ENCODE data around the gene TUBG1. TPM values are rescaled to one million over a fixed set of nuclear protein-coding genes. Genes with fewer than 3 reads are reported as not detected.
A peak's percentile ranks its signal among the peaks of the same experiment; 100 is the strongest.

The TUBG1 gene
- total and polyA plus RNA-seq, 10 of the 15 experiments (the other 5 are each of a cell fraction or from before 2014, with no cell fraction given) = 40.0 to 256 (median 107) TPM

- TF ChIP-seq E2F8 (IDR thresholded peaks at IDR 0.05; ENCODE audit: low read depth, partially characterized antibody) = peak; percentile 78
- TF ChIP-seq RELB (IDR thresholded peaks at IDR 0.05; ENCODE audit: low read depth) = peak; percentile 92
- no peak for TF ChIP-seq IRF3 (IDR thresholded peaks at IDR 0.05)
- peak; percentile 100 for TF ChIP-seq CHD2 (IDR thresholded peaks at IDR 0.05; ENCODE audit: borderline replicate concordance, low read depth, low read length)
- TF ChIP-seq, protein P1, sequence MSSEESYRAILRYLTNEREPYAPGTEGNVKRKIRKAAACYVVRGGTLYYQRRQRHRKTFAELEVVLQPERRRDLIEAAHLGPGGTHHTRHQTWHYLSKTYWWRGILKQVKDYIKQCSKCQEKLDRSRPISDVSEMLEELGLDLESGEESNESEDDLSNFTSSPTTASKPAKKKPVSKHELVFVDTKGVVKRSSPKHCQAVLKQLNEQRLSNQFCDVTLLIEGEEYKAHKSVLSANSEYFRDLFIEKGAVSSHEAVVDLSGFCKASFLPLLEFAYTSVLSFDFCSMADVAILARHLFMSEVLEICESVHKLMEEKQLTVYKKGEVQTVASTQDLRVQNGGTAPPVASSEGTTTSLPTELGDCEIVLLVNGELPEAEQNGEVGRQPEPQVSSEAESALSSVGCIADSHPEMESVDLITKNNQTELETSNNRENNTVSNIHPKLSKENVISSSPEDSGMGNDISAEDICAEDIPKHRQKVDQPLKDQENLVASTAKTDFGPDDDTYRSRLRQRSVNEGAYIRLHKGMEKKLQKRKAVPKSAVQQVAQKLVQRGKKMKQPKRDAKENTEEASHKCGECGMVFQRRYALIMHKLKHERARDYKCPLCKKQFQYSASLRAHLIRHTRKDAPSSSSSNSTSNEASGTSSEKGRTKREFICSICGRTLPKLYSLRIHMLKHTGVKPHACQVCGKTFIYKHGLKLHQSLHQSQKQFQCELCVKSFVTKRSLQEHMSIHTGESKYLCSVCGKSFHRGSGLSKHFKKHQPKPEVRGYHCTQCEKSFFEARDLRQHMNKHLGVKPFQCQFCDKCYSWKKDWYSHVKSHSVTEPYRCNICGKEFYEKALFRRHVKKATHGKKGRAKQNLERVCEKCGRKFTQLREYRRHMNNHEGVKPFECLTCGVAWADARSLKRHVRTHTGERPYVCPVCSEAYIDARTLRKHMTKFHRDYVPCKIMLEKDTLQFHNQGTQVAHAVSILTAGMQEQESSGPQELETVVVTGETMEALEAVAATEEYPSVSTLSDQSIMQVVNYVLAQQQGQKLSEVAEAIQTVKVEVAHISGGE (CRISPR knock-in tag; IDR thresholded peaks at IDR 0.05) = no peak
- TF ChIP-seq TBL1XR1 (IDR thresholded peaks at IDR 0.05; ENCODE audit: low read depth, low read length) = peak; percentile 85; the same call in 1 of the 2 replicates
- TF ChIP-seq POLR2A (IDR thresholded peaks at IDR 0.05; ENCODE audit: low read depth, low read length) = no peak; the same call in none of the 2 replicates
- peak; percentile 15 to 51; a peak in 1 of 4 replicates for TF ChIP-seq BHLHE40 (IDR thresholded peaks at IDR 0.05; ENCODE audit: borderline replicate concordance in 1 of 2, low read depth in 2 of 2, low read length in 1 of 2)
- no peak for TF ChIP-seq SREBF2 (IDR thresholded peaks at IDR 0.05; ENCODE audit: low read length)
- TF ChIP-seq FOXK2 (IDR thresholded peaks at IDR 0.05) = peak; percentile 71
- TF ChIP-seq SMARCA5 (IDR thresholded peaks at IDR 0.05) = no peak; the same call in 1 of the 2 replicates
- peak; percentile 66; the same call in 1 of the 3 replicates for TF ChIP-seq POU2F2 (IDR thresholded peaks at IDR 0.05; ENCODE audit: borderline replicate concordance, low read depth, low read length)
- TF ChIP-seq, protein P2, sequence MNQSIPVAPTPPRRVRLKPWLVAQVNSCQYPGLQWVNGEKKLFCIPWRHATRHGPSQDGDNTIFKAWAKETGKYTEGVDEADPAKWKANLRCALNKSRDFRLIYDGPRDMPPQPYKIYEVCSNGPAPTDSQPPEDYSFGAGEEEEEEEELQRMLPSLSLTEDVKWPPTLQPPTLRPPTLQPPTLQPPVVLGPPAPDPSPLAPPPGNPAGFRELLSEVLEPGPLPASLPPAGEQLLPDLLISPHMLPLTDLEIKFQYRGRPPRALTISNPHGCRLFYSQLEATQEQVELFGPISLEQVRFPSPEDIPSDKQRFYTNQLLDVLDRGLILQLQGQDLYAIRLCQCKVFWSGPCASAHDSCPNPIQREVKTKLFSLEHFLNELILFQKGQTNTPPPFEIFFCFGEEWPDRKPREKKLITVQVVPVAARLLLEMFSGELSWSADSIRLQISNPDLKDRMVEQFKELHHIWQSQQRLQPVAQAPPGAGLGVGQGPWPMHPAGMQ (IDR thresholded peaks at IDR 0.05; ENCODE audit: borderline replicate concordance) = peak; percentile 92
- TF ChIP-seq MLLT1 (IDR thresholded peaks at IDR 0.05) = peak; percentile 70
- peak; percentile 64; the same call in 1 of the 2 replicates for TF ChIP-seq NBN (IDR thresholded peaks at IDR 0.05)
- TF ChIP-seq SPI1 (IDR thresholded peaks at IDR 0.05; ENCODE audit: borderline replicate concordance, insufficient read depth, low read depth, low read length) = no peak
- peak; percentile 98 for TF ChIP-seq RCOR1 (conservative IDR thresholded peaks at IDR 0.05; ENCODE audit: low read depth, low read length)
- TF ChIP-seq ESRRA (IDR thresholded peaks at IDR 0.05; ENCODE audit: low read length) = no peak
- peak; percentile 59; the same call in 1 of the 2 replicates for TF ChIP-seq ZNF217 (IDR thresholded peaks at IDR 0.05)
Observed at GRCh38 chr17:42561897-42562387, 47.5 kb upstream of the TUBG1 start, which contains the start of gene COASY (continued).
